K562 (cell line): ENCODE results near the gene XRCC3. TPM values are rescaled to one million over a fixed set of nuclear protein-coding genes. Genes with fewer than 3 reads are reported as not detected.

Source experiments
- ATAC-seq: fragments of 200-7000 bp; cut with Tn5 transposase; 3 replicates; pipeline ENCODE4 v1.9.1; 2020; ENCODE audit warnings: moderate library complexity
- BruUV-seq: library from RNA; stranded (reverse); fragments of 400-500 nt; replicated peaks from 2 replicates; lab custom pipeline; 2021; lab: Mats Ljungman, UMichigan
- CTCF ChIA-PET: fragments of 300-600 bp; formaldehyde crosslinking; extraction: SDS; loops from one replicate; lab custom pipeline; 2021; ENCODE audit warnings: low intra/inter-chr PET ratio; lab: Yijun Ruan, JAX
- POLR2A ChIA-PET: fragments of 300-600, 350-650 bp; sonication (Branson Sonifier 250); formaldehyde crosslinking; extraction: SDS; loops from one replicate; lab custom pipeline; 2021; ENCODE audit warnings: antibody characterized with exemption, inconsistent platforms; lab: Yijun Ruan, JAX
- DNase-seq, 4 experiments: peaks; one replicate each; pipeline versions ENCODE4 v3.0.0 to v3.0.0-alpha.2; 2011 to 2018; ENCODE audit warnings: low spot score in 3 of 4, mixed read lengths in 3 of 4; ENCODE audit errors: extremely low read depth in 1 of 4
- FAIRE-seq: peaks from 2 replicates; lab custom pipeline; 2011; peaks lifted over from hg19 to GRCh38; lab: Jason Lieb, UNC
- H2AFZ ChIP-seq: 2 replicates; pipeline ENCODE4 v1.6.0; 2011; ENCODE audit warnings: low read depth, low read length, control low read depth, inconsistent platforms
- H3K27ac ChIP-seq: fragments of 200-600 bp; 3 replicates; pipeline ENCODE4 v1.8.0; 2011; ENCODE audit warnings: low read depth, mild to moderate bottlenecking, control low read depth, inconsistent platforms, low read length, moderate library complexity, mixed read lengths; ENCODE audit errors: extremely low read depth
- H3K27me3 ChIP-seq, 2 experiments: fragments of 300-600 bp in 1 of 2; 2 replicates in 1 of 2; 3 replicates in 1 of 2; pipeline versions ENCODE4 v1.6.0 to v1.8.0; 2011; ENCODE audit warnings: inconsistent platforms in 2 of 2, low read length in 2 of 2, mild to moderate bottlenecking in 1 of 2, mixed read lengths in 1 of 2, moderate library complexity in 1 of 2; ENCODE audit not compliant: control insufficient read depth in 2 of 2, insufficient read depth in 2 of 2
- H3K36me3 ChIP-seq: fragments of 300-600 bp; 3 replicates; pipeline ENCODE4 v1.8.0; 2011; ENCODE audit warnings: mild to moderate bottlenecking, low read length, inconsistent platforms; ENCODE audit not compliant: control insufficient read depth, insufficient read depth
- H3K4me1 ChIP-seq, 2 experiments: fragments of 200-600 bp in 1 of 2; replicated peaks in 1 of 2; 2 replicates in 1 of 2; 3 replicates in 1 of 2; pipeline versions ENCODE4 v1.5.1 to v1.8.0; 2011; ENCODE audit warnings: inconsistent platforms in 2 of 2, low read length in 2 of 2, mild to moderate bottlenecking in 1 of 2, mixed read lengths in 1 of 2, moderate library complexity in 1 of 2; ENCODE audit not compliant: control insufficient read depth in 2 of 2, insufficient read depth in 2 of 2
- H3K4me2 ChIP-seq: 2 replicates; pipeline ENCODE4 v1.6.1; 2011; ENCODE audit warnings: low read length, control low read depth, inconsistent platforms, mixed read lengths; ENCODE audit not compliant: insufficient read depth
- H3K4me3 ChIP-seq: fragments of 200-600 bp; sonication (generic), shearing (Covaris generic); 2 replicates; pipeline ENCODE4 v1.5.1; 2016; ENCODE audit warnings: control low read depth, inconsistent platforms
- H3K79me2 ChIP-seq: fragments of 200-600 bp; 3 replicates; pipeline ENCODE4 v1.8.0; 2011; ENCODE audit warnings: low read length, inconsistent platforms; ENCODE audit not compliant: control insufficient read depth, insufficient read depth
- H3K9ac ChIP-seq, 2 experiments: 2 replicates each; pipeline versions ENCODE4 v1.6.0 to v1.6.1; 2011; ENCODE audit warnings: low read depth in 2 of 2, low read length in 2 of 2, control low read depth in 1 of 2, inconsistent platforms in 1 of 2, mild to moderate bottlenecking in 1 of 2, mixed read lengths in 1 of 2; ENCODE audit not compliant: insufficient read depth in 1 of 2
- H3K9me1 ChIP-seq: one replicate; pipeline ENCODE4 v1.6.0; 2011; ENCODE audit warnings: inconsistent platforms, mild to moderate bottlenecking, low read length, moderate library complexity; ENCODE audit not compliant: control insufficient read depth, insufficient read depth
- H3K9me3 ChIP-seq: replicated peaks from 2 replicates; pipeline ENCODE4 v1.5.1; 2011; ENCODE audit warnings: low read depth, low read length, inconsistent platforms; ENCODE audit not compliant: control insufficient read depth, insufficient read depth
- H4K20me1 ChIP-seq: replicated peaks from 2 replicates; pipeline ENCODE4 v1.6.1; 2011; ENCODE audit warnings: low read length, inconsistent platforms, mixed read lengths; ENCODE audit not compliant: control insufficient read depth, insufficient read depth
- COPS2 ChIP-seq: fragments of 450-650 bp; conservative IDR thresholded peaks from 2 replicates; pipeline ENCODE4 v1.6.1; 2016; ENCODE audit warnings: mild to moderate bottlenecking, moderate library complexity
- CUX1 ChIP-seq: fragments of 200-800 bp; sonication (Bioruptor generic); IDR thresholded peaks from 2 replicates; pipeline ENCODE4 v1.6.1; 2016; ENCODE audit warnings: missing genetic modification characterization, missing compliant biosample characterization
- DPF2 ChIP-seq: fragments of 450-650 bp; IDR thresholded peaks from 2 replicates; pipeline ENCODE4 v1.6.1; 2016
- ERF ChIP-seq: fragments of 450-650 bp; formaldehyde crosslinking; IDR thresholded peaks from 2 replicates; pipeline ENCODE4 v1.4.0; 2020; ENCODE audit warnings: mild to moderate bottlenecking, mixed read lengths
- HES1 ChIP-seq: fragments of 450-650 bp; IDR thresholded peaks from 2 replicates; pipeline ENCODE4 v1.6.1; 2016; ENCODE audit warnings: low read depth, mild to moderate bottlenecking, moderate library complexity
- KHSRP ChIP-seq: fragments of 450-650 bp; IDR thresholded peaks from 2 replicates; pipeline ENCODE4 v1.6.1; 2017
- KLF6 ChIP-seq: fragments of 250-450 bp; sonication (Bioruptor Pico); IDR thresholded peaks from 2 replicates; pipeline ENCODE4 v1.4.0; 2020; ENCODE audit warnings: mild to moderate bottlenecking, moderate library complexity, borderline replicate concordance
- MAFK ChIP-seq: IDR thresholded peaks from 2 replicates; pipeline ENCODE4 v1.6.1; 2011; ENCODE audit warnings: low read length, improper control_type of control experiment
- NCOA1 ChIP-seq: fragments of 450-650 bp; IDR thresholded peaks from 2 replicates; pipeline ENCODE4 v1.6.1; 2016; ENCODE audit warnings: low read depth
- WHSC1 ChIP-seq: IDR thresholded peaks from one replicate; pipeline ENCODE4 v1.6.1; 2012; ENCODE audit warnings: low read length, control low read depth, inconsistent platforms
- XRCC3 ChIP-seq: fragments of 450-650 bp; IDR thresholded peaks from 2 replicates; pipeline ENCODE4 v1.6.1; 2017; ENCODE audit warnings: mild to moderate bottlenecking, moderate library complexity
- ZBTB12 ChIP-seq: fragments of 250-450 bp; sonication (Bioruptor Pico); IDR thresholded peaks from 2 replicates; pipeline ENCODE4 v1.4.0; 2020
- ZNF232 ChIP-seq: sonication (generic); formaldehyde crosslinking; IDR thresholded peaks from 2 replicates; pipeline ENCODE4 v1.8.0; 2022; ENCODE audit warnings: mild to moderate bottlenecking, missing genetic modification reagents
- ZNF639 ChIP-seq, 2 experiments: fragments of 200-800 bp in 1 of 2; sonication (Bioruptor generic) in 1 of 2; sonication (generic) in 1 of 2; formaldehyde crosslinking in 1 of 2; IDR thresholded peaks in 1 of 2; conservative IDR thresholded peaks in 1 of 2; 2 replicates each; pipeline versions ENCODE4 v1.5.0 to v1.6.1; 2016 to 2020; ENCODE audit warnings: missing compliant biosample characterization in 1 of 2, missing genetic modification characterization in 1 of 2, missing genetic modification reagents in 1 of 2
- WGBS: fragments of 100-300 bp; shearing (Covaris generic); methylation state at CpG from one replicate; pipeline ENCODE4 v1.1.6; 2016; ENCODE audit warnings: low coverage, mixed read lengths; ENCODE audit not compliant: insufficient coverage; ENCODE audit errors: missing lambda C conversion rate; 5-methylcytosine and 5-hydroxymethylcytosine counted together
- in situ Hi-C: fragments of 300-500 bp; cut with MboI; formaldehyde crosslinking; loops from 4 replicates; pipeline ENCODE4 v1.15.0; 2018; ENCODE audit warnings: inconsistent platforms, mixed read lengths
- intact Hi-C: fragments of 100-400 bp; cut with micrococcal nuclease; formaldehyde crosslinking; loops from 2 replicates; pipeline ENCODE4 v1.14.2; 2022
- polyA plus RNA-seq, 8 experiments: library from polyadenylated mRNA; depleted of rRNA in 4 of 8; stranded (reverse) in 5 of 8; unstranded in 3 of 8; fragments of >200 nt; fragmentation: Nextera tagmentation in 2 of 8; fragmentation: Illumina TruSeq in 1 of 8; extraction: Ambion mirVana in 2 of 8; extraction: Trizol in 1 of 8; gene quantifications; 2 replicates each; pipeline versions ENCODE4 v1.2.1 to v1.2.3, GENCODE V29; 2011 to 2014; ENCODE audit warnings: inconsistent platforms in 1 of 8, missing spikeins in 1 of 8
- total RNA-seq, 7 experiments: library from RNA; depleted of rRNA in 6 of 7; stranded (reverse); fragments of >200 nt in 6 of 7; fragmentation: Illumina TruSeq in 2 of 7; extraction: Trizol in 2 of 7; gene quantifications; 2 replicates each; pipeline versions ENCODE4 v1.2.1 to v1.2.3, GENCODE V29; 2011 to 2021; ENCODE audit warnings: low replicate concordance in 1 of 7

XRCC3 gene
- total and polyA plus RNA-seq, 9 of the 15 experiments (the other 6 are each of a cell fraction or from before 2014, with no cell fraction given): 0.34 to 59.3 (median 30.3) TPM

GRCh38 chr14:103734081-103734888 is 19.0 kb upstream of the XRCC3 start:
- H3K9me1 ChIP-seq: no peaks in the 10 kb centered on the region
- no peak overlapping the region for H3K4me2 ChIP-seq
- no peaks in the 10 kb centered on the region for H3K79me2 ChIP-seq
- in situ Hi-C loops: no loop called here
- intact Hi-C loops: no loop called here
- WGBS: 89% methylated on average over 13 of the region's 23 CpGs
- no peaks in the 10 kb centered on the region for H3K9me3 ChIP-seq
- no peak overlapping the region for H2AFZ ChIP-seq
- H3K27ac ChIP-seq: no peak overlapping the region
- no peak overlapping the region for H3K9ac ChIP-seq
- ChIA-PET POLR2A (interaction anchor here (0.7 to 1.0 kb wide), 3 partner anchors 17 to 258 kb away, joined by 3 to 4 read pairs (median 4); no protein-coding TSS in a partner anchor), CTCF (no interaction called here)
- ATAC-seq (no peak), DNase-seq (no peak), FAIRE-seq (no peak)
- BruUV-seq: no TSS peak
- H3K4me3 ChIP-seq: no peak overlapping the region
- H3K36me3 ChIP-seq: peaks cover 35% of the 10 kb centered on the region; the same call in 2 of the 3 replicates
- peaks cover 10 to 35% of the 10 kb centered on the region in 2 experiments; a peak in 4 of 5 replicates for H3K4me1 ChIP-seq
- peaks cover 0 to 4% of the 10 kb centered on the region in 2 experiments; a peak in 1 of 5 replicates for H3K27me3 ChIP-seq
- no peaks in the 10 kb centered on the region for H4K20me1 ChIP-seq
- no peak for TF ChIP-seq XRCC3
- TF ChIP-seq KHSRP: no peak
- TF ChIP-seq ZNF639 (CRISPR knock-in tag; conservative IDR thresholded peaks at IDR 0.05 in 1 of 2, IDR thresholded peaks at IDR 0.05 in 1 of 2): no peak
- TF ChIP-seq ERF (CRISPR knock-in tag): no peak
- no peak for TF ChIP-seq CUX1 (CRISPR knock-in tag)
- no peak for TF ChIP-seq ZBTB12
- TF ChIP-seq NCOA1: no peak
- TF ChIP-seq DPF2: no peak
- TF ChIP-seq WHSC1: no peak
- no peak for TF ChIP-seq ZNF232 (CRISPR knock-in tag)
- TF ChIP-seq HES1: no peak
- no peak for TF ChIP-seq MAFK
- TF ChIP-seq KLF6 (CRISPR knock-in tag): no peak
- TF ChIP-seq COPS2: no peak
